GM12875 (cell line): Measurements from ENCODE around the gene KCNJ10.

ENCODE experiments used
- H3K4me3 ChIP-seq: one replicate; pipeline ENCODE4 v1.5.1; 2011; ENCODE audit warnings: low read depth, low read length, control low read depth
- TF ChIP-seq, protein P1 (sequence below): IDR thresholded peaks from 2 replicates; pipeline ENCODE4 v1.5.1; 2011; ENCODE audit warnings: low read depth, mild to moderate bottlenecking, control low read depth, inconsistent platforms, low read length, moderate library complexity, borderline replicate concordance; ENCODE audit not compliant: insufficient read depth

KCNJ10 gene

DNA sequence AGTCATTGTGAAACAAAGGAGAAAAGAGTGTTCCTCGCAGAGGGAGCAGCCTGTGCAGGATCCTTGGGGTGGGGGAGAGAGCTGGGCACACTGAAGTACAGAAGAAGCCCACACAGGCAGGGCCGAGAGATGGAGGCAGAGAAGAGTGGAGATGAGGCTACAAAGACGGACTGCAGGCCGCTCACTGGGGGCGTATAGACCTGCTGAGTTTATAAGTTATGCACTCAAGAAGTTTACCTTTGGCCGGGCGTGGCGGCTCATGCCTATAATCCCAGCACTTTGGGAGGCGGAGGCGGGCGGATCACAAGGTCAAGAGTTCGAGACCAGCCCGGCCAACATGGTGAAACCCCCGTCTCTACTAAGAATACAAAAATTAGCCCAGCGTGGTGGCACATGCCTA lies 108.3 kb downstream of the KCNJ10 start:
- H3K4me3 ChIP-seq, result no peak overlapping the region
- TF ChIP-seq, protein P1, sequence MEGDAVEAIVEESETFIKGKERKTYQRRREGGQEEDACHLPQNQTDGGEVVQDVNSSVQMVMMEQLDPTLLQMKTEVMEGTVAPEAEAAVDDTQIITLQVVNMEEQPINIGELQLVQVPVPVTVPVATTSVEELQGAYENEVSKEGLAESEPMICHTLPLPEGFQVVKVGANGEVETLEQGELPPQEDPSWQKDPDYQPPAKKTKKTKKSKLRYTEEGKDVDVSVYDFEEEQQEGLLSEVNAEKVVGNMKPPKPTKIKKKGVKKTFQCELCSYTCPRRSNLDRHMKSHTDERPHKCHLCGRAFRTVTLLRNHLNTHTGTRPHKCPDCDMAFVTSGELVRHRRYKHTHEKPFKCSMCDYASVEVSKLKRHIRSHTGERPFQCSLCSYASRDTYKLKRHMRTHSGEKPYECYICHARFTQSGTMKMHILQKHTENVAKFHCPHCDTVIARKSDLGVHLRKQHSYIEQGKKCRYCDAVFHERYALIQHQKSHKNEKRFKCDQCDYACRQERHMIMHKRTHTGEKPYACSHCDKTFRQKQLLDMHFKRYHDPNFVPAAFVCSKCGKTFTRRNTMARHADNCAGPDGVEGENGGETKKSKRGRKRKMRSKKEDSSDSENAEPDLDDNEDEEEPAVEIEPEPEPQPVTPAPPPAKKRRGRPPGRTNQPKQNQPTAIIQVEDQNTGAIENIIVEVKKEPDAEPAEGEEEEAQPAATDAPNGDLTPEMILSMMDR, result no peak

DNA sequence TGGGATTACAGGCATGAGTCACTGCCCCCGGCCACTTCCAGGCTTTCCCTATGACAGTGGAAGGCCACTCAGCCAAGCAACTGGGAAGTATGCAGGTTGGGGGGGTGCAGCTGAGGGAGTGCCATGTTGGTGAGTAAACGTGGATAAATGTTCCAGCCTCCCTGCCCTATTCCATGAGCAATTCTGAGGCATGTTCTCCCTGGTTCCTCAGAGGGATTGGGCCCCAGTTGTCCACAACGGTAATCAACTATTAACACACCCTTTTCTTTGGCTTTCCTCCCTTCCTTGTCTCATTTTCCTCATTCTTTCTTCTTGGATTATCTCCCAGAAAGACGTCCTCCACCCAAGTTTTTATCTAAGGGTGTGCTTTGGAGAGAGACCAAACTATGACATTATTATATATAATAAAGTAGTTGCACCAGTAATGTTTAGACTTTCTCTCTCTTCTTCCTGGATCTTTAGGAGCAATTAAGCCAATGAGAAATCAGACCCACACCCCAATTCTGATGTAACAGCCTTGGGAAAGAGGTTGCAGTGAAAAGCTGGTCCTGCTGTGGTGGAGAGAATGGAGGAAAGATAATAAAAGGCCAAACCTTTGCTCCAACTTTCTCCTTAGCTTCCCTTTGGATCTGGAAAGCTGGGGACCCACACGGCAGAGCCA lies 109.1 kb downstream of the KCNJ10 start:
- H3K4me3 ChIP-seq, result no peak overlapping the region
- TF ChIP-seq, protein P1, result no peak

DNA sequence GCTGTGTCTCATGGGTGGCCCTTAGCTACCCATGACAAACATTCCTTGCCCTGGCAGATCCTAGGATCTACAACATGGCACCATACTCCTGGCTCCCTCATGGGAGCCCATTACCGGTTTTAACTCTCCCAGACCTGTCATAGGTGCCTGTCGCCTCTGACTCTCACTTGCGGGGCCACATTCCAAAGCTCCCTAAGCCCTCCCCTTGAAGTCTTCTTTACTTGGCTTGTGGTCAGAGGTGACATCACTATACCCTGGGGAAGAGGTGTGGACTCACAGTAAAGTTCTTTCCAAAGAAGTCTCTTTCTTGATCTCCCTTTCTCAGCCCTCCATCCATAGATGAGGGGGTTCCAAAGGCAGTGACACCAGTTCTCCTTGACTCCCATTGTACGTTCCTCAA lies 110.5 kb downstream of the KCNJ10 start:
- TF ChIP-seq, protein P1, result no peak
- no peak overlapping the region for H3K4me3 ChIP-seq

DNA sequence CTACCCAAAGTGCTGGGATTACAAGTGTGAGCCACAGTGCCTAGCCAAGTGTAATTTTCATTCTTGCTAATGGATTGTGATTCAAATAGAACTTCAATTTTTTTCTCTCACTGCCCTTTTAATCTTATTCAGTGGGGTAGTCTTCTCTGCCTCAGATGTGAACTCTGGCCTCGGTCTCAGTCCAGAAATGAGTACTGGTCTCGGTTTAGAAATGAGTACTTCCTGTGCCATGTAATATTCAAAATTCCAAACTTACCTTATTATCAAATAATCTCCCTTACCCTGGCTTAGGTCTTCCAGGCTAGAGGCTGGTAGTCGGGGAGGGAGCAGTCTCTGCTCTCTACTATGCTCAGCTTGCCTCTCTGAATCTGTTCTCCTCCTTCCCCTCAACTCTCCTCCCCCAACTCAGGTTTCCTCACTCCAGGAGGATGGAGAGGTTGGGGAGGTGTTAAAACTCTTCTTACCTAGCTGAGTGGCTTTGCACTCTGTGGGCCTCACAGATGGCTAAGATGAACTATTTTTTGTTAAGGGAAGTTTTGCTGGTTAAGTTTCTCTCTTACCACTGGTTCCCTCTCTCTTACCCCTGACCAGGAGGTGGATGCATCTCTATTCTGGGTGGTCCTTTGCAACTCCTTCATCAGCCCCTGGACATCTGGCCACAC lies 111.1 kb downstream of the KCNJ10 start:
- no peak overlapping the region for H3K4me3 ChIP-seq
- TF ChIP-seq, protein P1, result no peak

DNA sequence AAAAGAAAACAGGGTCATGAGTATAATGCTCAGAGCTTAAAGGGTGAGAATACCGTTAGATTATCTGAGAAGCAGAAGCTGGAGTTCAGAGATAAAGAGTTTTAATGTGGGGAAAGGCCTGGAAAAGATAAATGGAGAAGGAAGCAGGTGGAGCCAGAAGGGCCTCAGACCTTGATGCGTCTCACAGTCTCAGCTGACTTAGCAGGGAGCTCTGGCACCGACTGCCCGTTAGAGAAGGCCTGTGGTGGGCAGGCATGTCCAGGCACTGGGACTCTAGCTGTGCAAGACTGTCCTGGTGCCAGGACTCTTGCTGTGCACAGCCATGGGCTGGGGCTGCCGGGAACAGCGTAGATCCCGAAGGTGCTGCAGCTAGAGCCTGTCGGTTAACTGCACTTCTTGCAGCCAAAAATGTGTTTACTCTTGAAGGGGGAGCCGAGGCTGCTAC lies 112.1 kb downstream of the KCNJ10 start:
- H3K4me3 ChIP-seq, result no peak overlapping the region
- TF ChIP-seq, protein P1, result no peak

DNA sequence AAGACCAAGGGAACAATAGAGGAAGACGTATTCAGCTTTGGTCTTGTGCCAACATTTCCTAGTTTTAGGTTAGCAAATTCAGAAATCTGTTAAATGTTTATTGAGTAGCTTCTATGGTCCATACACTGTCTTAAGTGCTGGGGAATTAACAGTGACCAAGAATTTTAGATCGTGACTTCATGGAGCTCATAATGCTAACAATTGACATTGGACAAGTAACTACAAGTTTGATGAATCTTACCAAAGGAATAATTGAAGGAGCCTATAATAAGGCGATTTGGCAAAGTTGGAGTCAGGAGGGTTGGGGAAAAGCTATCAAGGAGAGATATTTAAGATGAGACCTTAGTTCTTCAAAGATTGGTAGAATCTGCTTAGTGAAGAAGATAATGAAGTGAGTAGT lies 114.5 kb downstream of the KCNJ10 start:
- TF ChIP-seq, protein P1, result no peak
- no peak overlapping the region for H3K4me3 ChIP-seq
